IPS-18c (cell line): ENCODE measurements around the gene HJV.
"Not testable (repeated sequence)": the region's sequence is repeated elsewhere in the genome, so short reads cannot be mapped to it uniquely, and the experiment has no call there.

ENCODE experiments used
- H3K4me3 ChIP-seq: 2 replicates; pipeline ENCODE4 v1.7.0; 2013; ENCODE audit warnings: low read depth, mild to moderate bottlenecking, low read length, moderate library complexity; ENCODE audit not compliant: insufficient read depth
- H3K9me3 ChIP-seq: one replicate; pipeline ENCODE4 v1.6.1; 2013; ENCODE audit warnings: mild to moderate bottlenecking, low read length, moderate library complexity; ENCODE audit not compliant: control insufficient read depth, insufficient read depth

The HJV gene, protein sequence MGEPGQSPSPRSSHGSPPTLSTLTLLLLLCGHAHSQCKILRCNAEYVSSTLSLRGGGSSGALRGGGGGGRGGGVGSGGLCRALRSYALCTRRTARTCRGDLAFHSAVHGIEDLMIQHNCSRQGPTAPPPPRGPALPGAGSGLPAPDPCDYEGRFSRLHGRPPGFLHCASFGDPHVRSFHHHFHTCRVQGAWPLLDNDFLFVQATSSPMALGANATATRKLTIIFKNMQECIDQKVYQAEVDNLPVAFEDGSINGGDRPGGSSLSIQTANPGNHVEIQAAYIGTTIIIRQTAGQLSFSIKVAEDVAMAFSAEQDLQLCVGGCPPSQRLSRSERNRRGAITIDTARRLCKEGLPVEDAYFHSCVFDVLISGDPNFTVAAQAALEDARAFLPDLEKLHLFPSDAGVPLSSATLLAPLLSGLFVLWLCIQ

DNA sequence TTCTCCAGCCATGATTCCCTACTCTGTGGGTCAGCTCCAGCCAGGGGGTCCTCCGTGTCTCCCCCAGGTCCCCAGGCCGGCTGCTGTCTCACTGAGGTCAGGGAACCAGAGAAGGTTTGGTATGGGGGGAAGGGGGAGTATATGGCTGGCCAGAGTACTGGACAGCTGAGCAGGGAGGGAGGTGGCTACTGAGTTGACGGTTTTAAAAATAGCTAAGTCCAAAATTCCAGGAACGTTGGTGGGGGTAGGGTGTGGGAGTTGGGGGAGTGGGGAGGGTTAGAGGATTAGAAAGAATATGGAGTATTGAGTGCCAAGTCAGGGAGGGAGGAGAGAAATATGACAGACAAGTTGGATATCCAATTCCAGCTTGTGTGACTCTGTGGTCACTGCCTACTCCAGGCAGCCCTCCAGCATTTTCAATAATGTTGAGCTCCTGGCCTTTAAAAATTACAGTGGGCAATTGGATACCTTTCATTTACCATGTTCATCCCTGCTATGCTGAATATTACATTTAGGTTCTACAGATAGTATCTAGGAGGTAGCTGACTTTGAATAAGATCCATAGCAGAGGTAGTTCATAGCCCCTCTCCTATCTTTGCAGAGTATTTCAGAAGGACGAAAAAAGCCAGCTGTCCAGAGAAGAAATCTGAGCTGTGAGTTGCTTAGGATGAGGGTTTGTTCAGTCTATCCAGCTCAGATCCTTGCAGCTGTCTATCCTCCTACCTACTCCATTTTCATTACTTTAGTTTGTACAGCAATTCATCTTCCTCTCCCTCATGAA lies at the start of gene HJV:
Gene HJV, minus strand, starts transcription at position 114 of the 781 bp plus-strand sequence. CDS start 1,504 bp downstream, outside the sequence.
- H3K4me3 ChIP-seq = no peak within 1 kb of the TSS
- H3K9me3 ChIP-seq = no peaks in the 10 kb centered on the region

DNA sequence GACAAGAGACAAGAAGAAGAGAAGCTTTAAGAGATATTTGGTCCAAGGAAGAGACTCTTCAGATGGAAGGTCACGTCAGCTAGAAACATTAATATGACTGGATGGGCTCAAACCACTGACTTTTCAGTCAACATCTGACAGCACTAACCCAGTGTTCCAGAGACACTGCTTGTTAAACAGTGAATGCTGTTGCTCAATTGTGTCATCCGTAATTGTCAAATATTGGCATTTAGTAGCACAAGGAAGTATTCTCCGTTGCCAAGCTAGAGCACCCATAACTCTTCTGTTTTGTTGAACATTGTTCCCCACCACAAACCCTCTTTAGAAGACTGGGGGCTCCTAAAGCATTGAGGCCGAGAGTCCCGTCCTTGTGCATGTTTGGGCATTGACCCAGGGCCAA lies 37.6 kb upstream of the HJV start:
- H3K9me3 ChIP-seq, H3K4me3 ChIP-seq: not testable (repeated sequence)

DNA sequence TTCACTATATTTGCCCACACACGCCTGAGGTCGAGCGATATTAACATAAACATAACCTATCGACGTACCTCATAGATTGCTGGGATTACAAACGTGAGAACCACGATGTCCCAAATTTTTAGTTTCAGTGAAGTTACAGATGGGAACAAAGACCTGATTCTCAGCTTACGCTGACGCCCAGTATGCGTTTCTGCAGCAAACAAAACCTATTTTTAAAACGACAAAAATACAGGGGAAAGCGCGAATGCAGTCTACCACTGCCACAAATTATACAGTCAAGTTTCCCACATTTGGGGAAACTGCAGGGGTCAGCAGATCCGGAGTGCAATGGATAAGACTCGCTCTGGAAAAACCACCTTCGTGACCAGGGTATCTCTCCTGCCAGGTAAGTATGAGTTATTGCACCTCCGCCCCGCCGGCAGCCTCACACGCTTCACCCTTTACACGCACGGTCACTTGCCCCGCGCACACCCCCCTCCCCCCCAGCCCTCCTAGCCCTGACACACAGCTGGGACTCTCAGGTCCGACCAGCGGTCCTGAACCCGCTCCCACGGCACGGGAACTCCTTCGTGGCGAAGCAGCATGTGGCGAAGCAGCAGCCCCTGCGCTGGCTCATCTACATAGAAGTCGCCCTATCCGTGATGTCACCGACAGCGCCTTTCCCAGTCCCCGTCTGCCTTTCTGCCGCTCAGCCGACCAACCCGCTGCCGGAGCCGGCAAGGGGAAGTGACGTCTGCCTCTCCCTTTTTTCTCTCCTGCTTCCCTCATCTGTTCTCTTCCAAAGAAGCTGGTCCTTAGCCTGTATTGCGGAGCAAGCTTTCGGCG lies 30.5 kb upstream of the HJV start:
- H3K4me3 ChIP-seq = peak overlapping the region; percentile 31; the same call in 1 of the 2 replicates
- not testable (repeated sequence) for H3K9me3 ChIP-seq

DNA sequence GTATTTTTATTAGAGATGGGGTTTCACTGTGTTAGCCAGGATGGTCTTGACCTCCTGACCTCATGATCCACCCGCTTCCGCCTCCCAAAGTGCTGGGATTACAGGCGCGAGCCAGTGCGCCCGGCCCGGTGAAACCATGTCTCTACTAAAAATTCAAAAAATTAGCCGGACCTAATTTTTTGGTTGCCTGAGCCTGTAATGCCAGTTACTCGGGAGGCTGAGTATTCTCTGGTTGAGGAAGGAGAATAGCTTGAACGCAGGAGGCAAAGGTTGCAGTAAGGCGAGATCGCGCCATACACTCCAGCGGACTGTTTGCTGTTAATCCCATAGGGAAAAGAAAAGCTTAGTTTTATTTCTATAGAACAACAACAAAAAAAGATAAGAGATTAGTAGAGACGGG lies 29.9 kb upstream of the HJV start:
- H3K9me3 ChIP-seq = no peaks in the 10 kb centered on the region
- H3K4me3 ChIP-seq = peak overlapping the region; percentile 29; the same call in 1 of the 2 replicates

DNA sequence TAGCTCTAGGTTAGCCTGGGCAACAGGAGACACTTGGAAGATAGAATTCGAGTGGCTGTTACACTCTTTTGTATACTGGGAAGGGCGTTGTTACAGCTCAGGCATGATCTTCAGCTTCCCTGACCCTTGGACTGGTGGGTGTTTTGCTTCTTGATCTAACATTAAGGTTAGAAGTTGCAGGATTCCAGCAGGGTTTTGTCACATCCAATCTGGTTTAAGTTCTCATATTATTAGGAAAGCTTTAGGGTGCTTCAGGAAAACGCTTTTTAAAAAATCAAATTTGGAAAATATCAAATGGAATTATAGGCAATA lies 29.1 kb upstream of the HJV start:
- H3K9me3 ChIP-seq, H3K4me3 ChIP-seq: not testable (repeated sequence)

DNA sequence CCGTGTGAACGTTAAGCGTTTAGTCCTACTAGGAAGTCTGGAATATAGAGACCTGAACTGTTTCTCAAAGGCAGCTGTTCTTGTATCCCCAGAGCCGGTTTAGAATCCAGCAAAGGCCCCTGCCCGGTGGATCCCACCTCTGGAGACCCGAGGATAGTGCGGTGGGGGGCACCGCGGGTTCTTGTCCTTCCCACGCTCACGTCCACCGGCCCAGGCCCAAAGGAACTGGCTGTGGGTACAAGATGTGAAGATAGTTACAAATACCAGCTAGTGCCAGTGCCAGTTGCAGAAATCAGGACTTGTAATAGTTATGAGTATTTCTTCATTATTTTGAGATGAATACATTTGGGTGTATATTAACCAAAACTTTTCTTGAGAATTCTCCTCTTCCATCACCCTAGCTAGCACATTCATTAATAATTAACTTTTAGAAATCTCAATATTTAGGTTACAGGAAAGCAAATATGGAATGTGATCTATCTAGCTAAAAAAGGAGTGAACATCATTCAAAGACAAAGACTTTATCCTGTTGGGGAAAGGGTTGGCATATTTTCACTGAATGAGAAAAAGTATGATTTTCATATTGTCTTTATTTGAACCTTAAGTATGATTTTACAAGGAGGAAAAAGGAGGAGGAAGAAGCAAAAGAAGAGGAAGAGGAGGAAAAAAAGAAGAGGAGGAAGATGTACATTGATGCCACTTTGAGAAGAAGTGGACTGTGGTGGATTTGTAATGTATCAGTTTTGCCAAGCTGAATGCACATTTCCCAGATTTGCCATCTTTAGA lies 28.5 kb upstream of the HJV start:
- not testable (repeated sequence) for H3K9me3 ChIP-seq, H3K4me3 ChIP-seq

DNA sequence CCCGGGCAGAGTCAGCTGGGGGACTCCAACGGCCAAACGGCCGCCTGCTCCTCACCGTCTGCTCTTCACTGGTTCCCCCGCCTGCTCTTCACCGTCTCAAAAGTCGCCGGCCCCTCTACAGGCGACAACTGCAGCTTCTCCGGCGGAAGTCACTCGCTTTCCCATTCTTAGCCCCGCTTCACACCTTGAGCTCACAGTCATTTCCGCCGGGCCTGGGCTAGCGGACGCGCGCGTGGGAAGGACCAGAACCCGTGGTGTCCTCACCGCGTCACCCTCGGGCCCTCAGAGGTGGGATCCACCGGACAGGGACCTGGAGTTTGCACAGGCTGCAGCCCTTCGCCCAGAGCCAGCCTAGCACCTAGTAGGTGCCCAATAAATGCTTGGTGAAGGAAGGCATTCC lies 27.9 kb upstream of the HJV start:
- H3K4me3 ChIP-seq = no peak overlapping the region
- H3K9me3 ChIP-seq = no peaks in the 10 kb centered on the region

DNA sequence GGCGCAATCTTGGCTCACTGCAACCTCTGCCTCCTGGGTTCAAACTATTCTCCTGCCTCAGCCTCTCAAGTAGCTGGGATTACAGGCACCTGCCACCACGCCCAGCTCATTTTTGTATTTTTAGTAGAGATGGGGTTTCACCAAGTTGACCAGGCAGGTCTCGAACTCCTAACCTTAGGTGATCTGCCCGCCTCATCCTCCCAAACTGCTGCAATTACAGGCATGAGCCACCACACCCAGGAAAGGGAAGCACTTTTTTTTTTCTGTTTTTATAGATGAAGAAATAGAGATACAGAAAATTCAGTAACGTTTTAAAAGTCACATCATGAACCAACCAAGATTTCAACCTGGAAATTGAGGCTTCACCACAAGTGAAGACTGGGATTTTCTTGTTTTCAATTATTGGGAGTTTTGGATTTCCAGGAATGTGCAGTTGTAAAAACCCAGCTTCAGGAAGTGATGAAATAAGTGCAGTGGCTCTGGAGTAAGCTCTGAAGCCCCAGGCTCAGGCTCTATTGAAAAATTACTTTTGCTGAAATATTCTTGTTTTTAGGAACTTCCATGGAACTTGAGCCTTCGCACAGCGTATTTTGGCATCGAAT lies 27.1 kb upstream of the HJV start:
- not testable (repeated sequence) for H3K9me3 ChIP-seq, H3K4me3 ChIP-seq

DNA sequence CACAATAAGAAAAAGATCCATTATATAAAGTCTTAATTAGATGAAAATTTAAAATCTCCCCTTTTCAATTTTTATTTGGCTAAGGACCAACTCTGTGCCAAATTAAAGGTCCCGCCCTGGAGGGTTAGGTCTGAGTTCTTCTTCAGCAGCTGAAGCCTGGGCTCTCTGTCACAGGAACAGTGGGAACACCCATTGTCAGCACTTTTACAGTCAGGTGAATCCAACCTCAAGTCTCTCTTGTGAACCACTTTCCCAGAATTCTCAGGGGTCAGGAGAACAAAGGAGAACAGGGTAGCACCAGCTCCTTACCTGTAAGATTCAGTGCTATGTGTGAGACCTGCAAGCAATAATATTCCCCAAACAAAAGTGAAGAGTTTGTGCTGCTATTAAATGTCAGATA lies 25.1 kb upstream of the HJV start:
- H3K4me3 ChIP-seq = no peak overlapping the region

DNA sequence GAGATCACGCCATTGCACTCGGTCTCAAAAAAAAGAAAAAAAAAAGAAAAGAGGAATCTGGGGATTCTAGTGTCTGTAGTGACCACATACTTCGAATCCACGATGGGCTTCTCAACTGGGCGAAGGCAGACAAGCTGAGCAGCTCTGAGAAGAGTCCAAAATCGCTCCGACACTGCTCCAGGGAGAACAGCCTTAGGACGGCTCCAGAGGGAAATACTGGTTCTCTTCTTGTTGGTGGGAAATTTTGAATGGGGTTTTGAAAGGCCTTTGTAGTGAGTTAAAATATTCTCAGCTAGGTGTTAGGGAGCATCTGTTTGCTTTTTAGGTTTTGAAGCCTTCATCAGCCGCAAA lies 18.3 kb upstream of the HJV start:
- no peak overlapping the region; the same call in 1 of the 2 replicates for H3K4me3 ChIP-seq

More for the DNA sequence above, 25.1 kb upstream of the HJV start:
- H3K9me3 ChIP-seq = no peaks in the 10 kb centered on the region

DNA sequence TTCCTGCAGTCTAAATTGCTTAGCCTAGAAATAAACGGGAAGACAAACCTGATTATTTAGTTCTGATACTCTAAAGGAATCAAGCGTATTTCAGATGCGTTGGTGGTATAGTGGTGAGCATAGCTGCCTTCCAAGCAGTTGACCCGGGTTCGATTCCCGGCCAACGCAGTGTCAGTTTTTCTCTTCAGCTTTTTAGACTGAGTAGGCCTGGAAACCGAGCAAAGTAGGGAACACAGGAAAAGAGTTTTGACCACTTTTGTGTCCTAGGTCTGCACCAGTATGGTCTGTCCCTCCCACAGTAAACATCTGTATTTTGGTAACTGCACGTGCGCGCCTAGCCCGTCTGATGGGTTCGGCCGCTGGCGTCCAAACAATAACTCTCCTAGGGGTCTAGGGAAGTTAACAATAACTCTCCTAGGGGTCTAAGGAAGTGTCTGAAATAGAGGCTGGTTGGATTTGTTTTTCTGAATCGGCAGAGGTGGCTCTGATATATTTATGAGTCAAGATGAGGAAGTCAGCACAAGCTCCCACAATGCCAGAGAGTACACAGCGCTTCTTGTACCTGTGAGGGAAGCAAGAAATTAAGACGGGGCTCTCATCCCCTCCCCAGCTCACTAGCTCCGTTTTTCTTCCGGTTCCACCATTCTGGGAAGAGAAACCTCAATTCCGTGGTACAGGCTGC lies 15.6 kb upstream of the HJV start:
- no peaks in the 10 kb centered on the region for H3K9me3 ChIP-seq
- peak overlapping the region; percentile 99 for H3K4me3 ChIP-seq

More for the DNA sequence above, 18.3 kb upstream of the HJV start:
- no peaks in the 10 kb centered on the region for H3K9me3 ChIP-seq

DNA sequence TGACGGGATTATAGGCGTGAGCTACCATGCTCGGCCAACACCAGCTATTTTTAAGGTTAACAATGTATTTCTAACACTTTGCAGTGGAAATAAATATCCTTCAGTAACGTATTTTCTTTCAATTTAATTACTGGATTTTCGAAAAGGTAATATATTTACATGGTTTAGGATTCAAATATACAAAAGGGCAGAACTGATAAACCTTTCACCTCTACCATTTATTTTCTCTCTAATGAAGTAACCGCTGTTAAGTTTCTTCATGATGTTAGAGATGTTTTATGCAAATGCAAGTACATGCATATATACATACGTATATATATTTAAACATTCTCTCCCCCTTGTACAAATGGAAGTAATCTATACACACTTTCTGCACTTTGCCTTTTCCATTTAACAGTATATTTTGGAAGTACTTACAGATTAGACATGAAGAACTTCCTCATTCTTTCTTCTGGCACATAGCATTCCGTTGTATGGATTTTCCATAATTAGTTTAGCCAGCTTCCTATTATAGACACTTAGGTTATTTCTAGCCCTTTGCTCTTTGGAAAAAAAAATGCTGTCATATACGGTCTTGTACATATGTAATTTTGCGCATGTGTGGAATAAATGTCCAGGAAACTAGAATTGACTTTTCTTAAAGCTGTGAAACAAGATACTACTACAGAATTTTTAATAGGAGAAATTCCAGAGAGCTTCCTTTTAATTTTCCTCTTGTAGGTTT lies 14.9 kb upstream of the HJV start:
- Histone ChIP-seq H3K4me3 (peak overlapping the region; percentile 42; the same call in 1 of the 2 replicates), H3K9me3 (no peaks in the 10 kb centered on the region)

DNA sequence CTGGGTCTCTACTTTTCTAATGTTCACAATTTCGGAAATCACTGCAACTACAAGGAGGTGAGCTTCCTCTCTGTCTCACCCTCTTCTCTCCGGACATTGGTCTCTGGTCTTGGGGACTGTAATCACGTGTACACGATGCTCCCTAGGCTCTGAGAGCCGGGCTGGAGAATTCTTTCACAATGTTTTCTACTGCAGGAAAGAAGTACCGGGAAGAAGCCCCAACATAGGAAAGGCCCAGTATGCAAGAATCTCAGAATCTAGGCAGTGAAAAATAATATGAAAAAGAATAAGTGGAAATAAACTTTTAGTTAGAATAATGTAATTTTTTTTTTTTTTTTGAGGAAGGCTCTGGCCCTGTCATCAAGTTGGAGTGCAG lies 13.5 kb upstream of the HJV start:
- H3K9me3 ChIP-seq = no peaks in the 10 kb centered on the region
- peak overlapping the region; percentile 1; the same call in 1 of the 2 replicates for H3K4me3 ChIP-seq

DNA sequence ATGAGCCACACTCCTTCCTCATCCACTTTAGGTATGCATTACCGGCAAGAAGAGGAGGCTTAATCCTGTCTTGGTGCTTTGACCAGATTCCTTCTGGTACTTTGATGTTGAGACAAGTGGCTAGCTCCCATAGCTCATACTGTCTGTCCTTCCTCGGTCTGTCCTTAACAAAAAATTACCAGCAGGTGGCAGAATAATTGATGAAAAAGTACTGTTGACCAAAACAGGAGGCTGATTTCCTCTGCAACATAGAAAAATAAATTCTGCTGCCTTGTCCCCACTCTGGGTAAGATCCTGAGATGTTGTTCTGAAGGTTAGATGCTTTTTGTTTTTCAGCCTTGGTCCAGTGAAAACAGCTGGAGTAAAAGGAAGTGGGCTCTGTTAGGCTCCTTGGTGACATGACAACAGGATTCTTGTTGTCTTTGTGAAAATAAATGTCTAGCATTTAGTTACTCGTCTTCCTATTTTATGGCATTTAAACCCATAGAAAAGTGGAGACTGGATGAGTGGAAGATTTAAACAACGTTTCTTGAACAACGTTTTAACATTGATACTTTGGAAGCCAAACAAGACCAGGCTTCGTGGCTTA lies 11.2 kb upstream of the HJV start:
- Histone ChIP-seq H3K4me3 (no peak overlapping the region), H3K9me3 (no peaks in the 10 kb centered on the region)

DNA sequence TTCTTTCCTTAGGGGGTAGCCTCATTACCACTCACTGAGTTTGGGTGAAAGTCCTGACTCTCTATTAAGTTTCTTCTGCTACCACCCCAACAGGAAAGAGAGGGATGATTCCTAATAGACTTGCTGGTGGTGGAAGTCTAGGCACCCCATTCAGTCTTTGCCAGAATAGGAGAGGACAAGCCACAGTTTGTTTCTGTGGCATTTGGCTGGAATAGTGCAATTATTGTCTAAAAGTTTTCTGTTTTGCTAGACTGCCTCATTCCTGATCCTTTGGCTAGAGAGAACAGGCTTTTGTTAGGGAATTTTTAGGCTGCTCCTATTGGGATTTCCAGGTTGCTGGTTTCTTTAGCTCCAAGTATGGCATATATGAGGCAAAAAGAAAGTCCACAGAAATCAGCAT lies 9.9 kb upstream of the HJV start:
- H3K9me3 ChIP-seq = no peaks in the 10 kb centered on the region
- H3K4me3 ChIP-seq = no peak overlapping the region
